GM21786 (cell line): ENCODE measurements around the gene KRT17.
"Not testable (repeated sequence)": the region's sequence is repeated elsewhere in the genome, so short reads cannot be mapped to it uniquely, and the experiment has no call there.

ENCODE experiments used
- ATAC-seq: cut with Tn5 transposase; IDR thresholded peaks from one replicate; pipeline ENCODE4 v1.9.1; 2021; ENCODE audit not compliant: unreplicated experiment

KRT17 gene

DNA sequence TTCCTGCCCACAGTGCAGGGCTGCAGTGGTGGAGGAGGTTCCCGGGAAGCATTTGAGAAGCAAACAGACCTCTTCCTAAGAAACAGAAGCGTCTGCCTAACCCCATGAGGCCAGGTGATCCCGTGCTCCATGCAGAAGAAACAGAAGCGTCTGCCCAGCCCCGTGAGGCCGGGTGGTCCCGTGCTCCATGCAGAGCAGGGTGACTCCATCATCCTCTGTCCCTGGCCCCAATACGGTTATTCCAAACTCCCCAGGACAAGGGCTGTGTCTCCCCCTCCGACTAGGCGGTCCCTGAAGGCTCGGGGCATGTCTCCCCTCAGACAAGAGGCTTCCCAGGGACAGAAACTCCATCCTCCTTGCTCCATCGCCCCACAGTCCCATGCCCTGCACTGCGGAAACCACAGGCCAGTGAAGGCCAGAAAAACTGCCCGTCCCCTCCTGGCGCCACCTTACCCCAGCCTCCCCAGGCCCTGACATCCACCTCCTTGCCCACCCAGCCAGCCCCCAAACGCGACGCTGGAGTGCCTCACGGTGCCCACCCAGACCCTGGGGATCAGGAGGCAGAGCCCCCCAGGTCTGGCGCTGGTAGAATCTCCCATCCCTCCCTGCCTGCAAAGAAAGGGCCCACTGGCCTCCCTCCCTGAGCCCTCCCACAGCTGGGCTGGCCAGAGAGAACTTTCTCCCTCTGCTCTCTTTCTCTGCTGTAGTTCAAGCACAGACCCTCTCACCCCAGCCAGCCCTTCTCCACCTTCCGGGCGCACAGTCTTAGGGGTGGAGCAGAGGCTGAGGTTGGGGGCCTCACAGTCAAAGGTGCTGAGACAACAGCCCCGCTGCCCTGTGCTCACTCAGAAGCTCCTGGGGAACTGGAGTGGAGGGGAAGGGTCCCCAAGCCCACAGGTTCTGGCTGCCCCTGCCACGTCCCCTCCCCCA is 30.6 kb upstream of the KRT17 start:
- no peak for ATAC-seq

DNA sequence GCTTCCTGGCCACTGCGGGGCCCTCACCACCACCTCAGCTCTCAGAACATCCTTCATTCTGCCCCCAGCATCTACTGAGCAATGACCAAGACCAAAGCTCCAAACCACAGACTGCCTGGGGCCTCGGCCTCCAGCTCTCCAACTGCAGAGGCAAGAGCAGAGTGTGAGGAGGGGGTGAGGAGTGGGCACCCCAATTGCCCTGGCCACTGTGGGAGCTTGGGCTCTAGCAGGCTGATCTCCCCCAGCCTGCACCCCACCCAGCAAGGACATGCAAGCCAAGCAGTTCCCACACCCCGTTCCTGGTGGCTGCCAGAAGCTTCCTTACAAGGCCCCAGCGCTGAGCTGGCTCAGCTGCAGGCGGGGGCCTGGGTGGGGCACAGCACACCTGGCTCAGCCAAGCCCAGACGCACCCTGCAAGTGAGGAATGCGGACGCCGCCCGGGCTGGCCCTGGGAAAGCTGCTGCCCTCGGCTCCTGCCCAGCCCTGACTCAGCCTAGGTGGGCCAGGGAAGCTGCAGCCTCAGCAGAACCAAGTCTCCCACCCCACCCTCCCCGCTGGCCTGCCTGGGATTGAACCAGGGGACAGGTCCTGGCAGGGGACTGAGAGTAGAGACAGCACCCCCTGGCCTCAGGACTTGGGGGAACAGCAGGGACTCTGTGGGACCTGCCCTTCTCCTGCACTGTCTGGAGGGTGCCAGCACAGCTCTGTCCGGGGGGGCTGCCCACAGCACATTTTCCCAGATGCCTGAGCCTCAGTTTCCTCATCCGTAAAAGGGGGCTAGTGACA is 29.7 kb upstream of the KRT17 start:
- ATAC-seq = no peak

GRCh38 chr17:41653421-41653820 is 29.0 kb upstream of the KRT17 start:
- ATAC-seq = no peak

GRCh38 chr17:41652461-41652970 is 28.1 kb upstream of the KRT17 start:
- no peak for ATAC-seq

GRCh38 chr17:41651625-41652460 is 27.5 kb upstream of the KRT17 start:
- no peak for ATAC-seq

GRCh38 chr17:41650794-41651624 is 26.6 kb upstream of the KRT17 start:
- no peak for ATAC-seq

DNA sequence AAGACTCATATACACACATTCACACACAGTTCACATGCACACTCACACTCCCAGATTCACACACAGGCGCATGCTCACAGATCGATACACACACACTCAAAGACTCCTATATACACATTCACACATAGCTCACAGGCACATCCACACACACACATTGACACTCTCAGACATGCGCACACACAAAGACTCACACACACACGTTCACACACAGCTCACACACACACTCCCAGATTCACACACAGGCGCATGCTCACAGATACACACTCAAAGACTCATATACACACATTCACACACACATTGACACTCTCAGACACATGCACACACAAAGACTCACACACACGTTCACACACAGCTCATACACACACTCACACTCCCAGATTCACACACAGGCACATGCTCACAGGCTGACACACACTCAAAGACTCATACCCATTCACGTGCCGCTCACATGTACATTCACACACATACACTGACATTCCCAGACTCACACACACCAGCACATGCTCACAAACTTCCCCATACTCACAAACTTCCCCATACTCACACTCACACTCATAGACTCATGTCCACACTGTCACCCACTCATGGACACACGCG is 25.6 kb upstream of the KRT17 start:
- ATAC-seq = no peak

GRCh38 chr17:41648411-41649195 is 24.2 kb upstream of the KRT17 start:
- ATAC-seq = no peak

DNA sequence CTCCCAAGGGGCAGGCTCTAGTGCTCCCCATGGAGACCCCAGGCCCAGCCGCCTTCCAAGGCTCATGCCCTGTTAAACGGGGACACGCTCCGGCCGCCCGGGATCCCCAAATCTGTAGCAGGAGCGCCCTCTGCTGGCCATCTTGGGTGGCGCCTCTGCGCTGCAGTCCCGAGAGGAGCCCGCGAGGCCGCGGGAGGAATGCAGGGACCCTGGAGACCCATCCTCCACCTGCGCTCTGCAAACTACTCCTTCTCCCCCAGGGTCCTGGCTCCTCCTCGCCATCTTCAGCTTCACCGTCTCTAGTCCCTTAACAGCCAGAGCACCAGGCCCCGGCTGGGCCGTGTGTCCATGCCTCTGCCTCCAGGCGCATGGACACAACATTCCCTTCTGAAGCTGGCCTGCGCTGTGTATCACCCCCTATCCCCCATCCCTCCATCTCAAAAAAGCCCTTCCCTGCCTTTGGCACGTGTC is 23.6 kb upstream of the KRT17 start:
- no peak for ATAC-seq

GRCh38 chr17:41647038-41647813 is 22.9 kb upstream of the KRT17 start:
- no peak for ATAC-seq

DNA sequence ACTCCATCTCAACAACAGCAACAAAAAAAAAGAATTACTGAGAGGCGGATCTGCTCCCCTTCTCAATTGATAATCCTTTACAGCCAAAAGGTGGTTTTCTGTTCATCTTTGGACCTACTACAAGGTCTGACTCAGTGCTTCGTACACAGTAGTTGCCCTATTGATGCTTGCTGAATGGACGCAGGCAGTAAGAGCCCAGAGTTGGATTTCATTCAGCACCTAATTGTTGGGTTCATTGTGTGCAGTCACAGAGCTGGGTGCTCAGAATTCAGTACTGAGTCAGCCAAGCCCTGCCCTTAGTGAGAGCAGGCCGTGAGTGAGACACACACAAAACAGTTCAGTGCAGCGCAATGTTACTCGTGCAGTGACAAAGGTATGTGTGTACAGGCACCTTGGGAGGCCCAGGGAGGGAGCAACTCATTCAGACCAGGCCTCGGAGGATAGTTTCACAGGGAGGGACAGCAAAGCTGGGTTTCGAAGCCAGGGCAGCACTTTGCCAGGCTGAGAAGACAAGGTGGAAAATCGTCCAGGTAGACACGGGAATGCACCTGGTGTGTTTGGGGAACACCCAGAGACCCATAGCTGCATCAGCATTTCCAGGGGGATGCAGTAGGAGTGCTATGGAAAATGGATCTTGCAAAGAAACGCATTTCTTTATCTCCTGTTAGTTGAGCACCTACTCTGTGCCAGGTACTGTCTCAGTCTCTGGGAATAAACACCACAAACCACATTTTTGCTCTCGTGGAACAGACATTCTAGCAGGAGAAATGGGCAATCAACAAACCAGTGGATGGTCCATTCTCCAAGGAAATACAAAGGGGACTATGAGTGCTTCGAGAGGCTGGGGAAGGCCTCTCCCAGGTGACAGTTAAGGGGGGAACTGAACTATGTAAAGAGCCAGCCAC is 18.1 kb upstream of the KRT17 start:
- no peak for ATAC-seq

- ATAC-seq = not testable (repeated sequence)
Measured at GRCh38 chr17:41640596-41640995, 16.2 kb upstream of the KRT17 start.

DNA sequence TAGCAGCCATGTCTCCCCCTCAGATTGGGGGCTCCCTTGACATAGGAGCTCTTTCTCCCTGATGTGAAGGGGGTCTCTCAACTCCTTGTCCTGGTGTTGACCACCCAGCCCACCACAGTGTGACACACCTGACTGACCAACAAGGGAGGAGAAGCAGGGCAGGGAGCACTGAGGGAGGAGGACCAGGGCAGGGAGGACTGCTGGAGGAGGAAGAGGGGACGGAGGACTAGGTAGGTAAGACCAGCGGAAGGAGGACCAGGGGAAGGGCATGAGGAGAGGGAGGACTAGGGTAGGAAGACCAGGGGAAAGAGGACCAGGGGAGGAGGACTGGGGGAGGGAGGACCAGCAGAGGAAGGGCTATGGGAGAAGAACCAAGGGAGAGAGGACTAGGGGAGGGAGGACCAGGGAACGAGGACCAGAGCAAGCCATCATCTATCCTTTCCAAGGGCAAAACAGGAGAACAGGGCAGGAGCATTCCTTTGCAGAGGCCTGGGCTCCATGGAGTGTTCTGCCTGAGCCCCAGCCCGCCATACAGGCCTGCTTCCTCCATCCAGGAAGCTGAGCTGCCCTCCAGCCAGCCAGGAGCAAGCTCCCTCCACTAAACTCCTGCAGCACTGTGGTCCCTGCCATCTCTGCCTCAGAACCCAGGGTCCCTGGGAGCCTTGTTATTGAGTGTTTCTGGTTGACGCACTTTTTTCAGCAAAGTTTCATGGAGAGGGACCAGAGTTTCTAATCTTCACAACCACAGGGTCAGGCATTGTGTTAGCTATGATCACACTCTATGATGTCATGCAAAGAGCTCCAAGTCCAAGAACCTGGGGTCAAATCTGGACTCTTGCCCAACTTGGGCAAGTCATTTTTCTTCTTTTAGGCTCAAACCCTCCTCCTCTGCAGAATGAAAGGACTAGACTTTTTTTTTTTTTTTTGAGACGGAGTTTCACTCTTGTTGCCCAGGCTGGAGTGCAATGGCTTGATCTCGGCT is 15.4 kb upstream of the KRT17 start:
- no peak for ATAC-seq

DNA sequence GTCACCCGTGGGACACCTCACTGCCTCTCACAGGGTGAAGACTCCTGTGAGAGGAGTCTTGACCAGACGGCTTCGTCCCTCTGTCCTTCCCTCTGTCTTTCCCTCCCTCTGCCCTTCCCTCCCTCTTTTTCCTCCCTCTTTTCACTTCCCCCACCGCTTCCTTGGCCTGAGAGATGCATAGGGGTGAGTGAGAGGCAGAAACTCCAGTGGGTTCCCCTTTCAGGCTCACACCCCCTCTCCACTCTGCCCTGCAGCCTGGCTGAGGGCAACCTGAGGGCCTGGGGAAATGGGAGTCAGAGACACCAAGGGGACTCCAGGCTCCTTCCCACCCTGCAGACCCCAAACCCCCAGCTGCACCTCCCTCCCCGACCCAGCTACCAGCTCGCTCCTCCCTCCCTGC is 14.6 kb upstream of the KRT17 start:
- no peak for ATAC-seq

DNA sequence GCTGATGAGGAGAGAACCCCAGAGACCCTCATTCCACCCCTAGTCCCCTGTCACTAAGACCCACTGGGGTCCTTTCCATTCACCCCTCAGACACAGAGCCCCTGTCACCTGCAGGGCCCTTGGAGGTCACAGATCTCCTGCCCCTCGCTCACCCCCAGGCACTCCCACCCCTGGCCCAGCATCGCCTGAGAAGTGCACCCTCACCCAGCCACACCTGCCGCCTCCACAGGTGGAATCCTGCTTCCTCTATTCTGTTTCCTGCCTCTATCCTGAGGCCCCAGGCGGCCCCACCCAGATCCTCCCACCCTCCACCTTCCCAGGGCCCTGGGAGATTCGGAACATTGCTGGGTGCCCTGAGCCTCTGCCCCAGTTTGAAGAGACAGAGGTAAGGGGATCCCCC is 13.8 kb upstream of the KRT17 start:
- ATAC-seq = no peak

DNA sequence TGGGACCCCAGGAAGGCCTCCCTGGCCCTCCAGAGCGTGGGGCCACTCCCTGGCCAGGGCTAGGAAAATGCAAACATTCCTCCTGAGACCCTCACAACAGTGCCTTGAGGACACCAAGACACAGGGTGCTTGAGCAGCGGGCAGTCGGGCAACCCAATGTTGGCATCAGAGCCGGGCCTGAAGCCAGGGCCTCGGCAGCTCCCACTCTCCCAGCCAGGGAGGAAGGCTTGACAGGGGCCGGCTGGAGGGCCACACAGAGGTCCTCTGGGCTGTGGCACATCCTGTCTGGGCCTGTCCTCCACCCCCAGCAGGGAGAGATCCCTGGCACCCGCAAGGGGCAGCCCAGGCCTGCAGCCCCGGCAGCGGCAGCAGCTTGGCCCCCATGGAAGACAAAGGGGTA is 12.3 kb upstream of the KRT17 start:
- no peak for ATAC-seq
